IMR-90 (cell line): ENCODE measurements around the gene MOB3B. TPM values are rescaled to one million over a fixed set of nuclear protein-coding genes. Genes with fewer than 3 reads are reported as not detected.

Experiments used
- ATAC-seq: fragments of 200-7000 bp; cut with Tn5 transposase; 2 replicates; pipeline ENCODE4 v1.9.1; 2020; ENCODE audit warnings: low read depth, mild to moderate bottlenecking, moderate library complexity
- BruUV-seq: library from RNA; stranded (reverse); fragments of 400-500 nt; replicated peaks from 2 replicates; lab custom pipeline; 2021; lab: Mats Ljungman, UMichigan
- CTCF ChIA-PET: fragments of 300-600 bp; formaldehyde crosslinking; extraction: SDS; loops from one replicate; lab custom pipeline; 2021; ENCODE audit warnings: antibody characterized with exemption; lab: Yijun Ruan, JAX
- POLR2A ChIA-PET: fragments of 300-600 bp; sonication (Branson Sonifier 250); formaldehyde crosslinking; loops from one replicate; lab custom pipeline; 2022; ENCODE audit warnings: antibody characterized with exemption; ENCODE audit not compliant: unreplicated experiment; lab: Charles Lee
- DNase-seq: peaks from one replicate; pipeline ENCODE4 v3.0.0; 2013
- H2AFZ ChIP-seq: replicated peaks from 2 replicates; pipeline ENCODE3; 2013; ENCODE audit warnings: low read length, mild to moderate bottlenecking; ENCODE audit not compliant: poor library complexity
- H2AK5ac ChIP-seq: 2 replicates; pipeline ENCODE4 v1.6.1; 2013; ENCODE audit warnings: low read depth, low read length, inconsistent platforms
- H2AK9ac ChIP-seq: replicated peaks from 2 replicates; pipeline ENCODE3; 2013; ENCODE audit warnings: mild to moderate bottlenecking, low read depth, low read length, moderate library complexity; ENCODE audit not compliant: poor library complexity
- H2BK120ac ChIP-seq: 2 replicates; pipeline ENCODE4 v1.6.1; 2013; ENCODE audit warnings: low read depth, low read length, inconsistent platforms
- H2BK15ac ChIP-seq: 3 replicates; pipeline ENCODE4 v1.6.1; 2013; ENCODE audit warnings: low read depth, low read length, inconsistent platforms
- H2BK20ac ChIP-seq: 2 replicates; pipeline ENCODE4 v1.6.1; 2013; ENCODE audit warnings: low read depth, mild to moderate bottlenecking, inconsistent platforms, low read length, moderate library complexity
- H2BK5ac ChIP-seq: 2 replicates; pipeline ENCODE4 v1.6.1; 2013; ENCODE audit warnings: mild to moderate bottlenecking, low read depth, low read length, inconsistent platforms; ENCODE audit not compliant: poor library complexity, severe bottlenecking
- H3K14ac ChIP-seq: replicated peaks from 2 replicates; pipeline ENCODE4 v1.6.1; 2013; ENCODE audit warnings: low read depth, low read length, inconsistent platforms
- H3K18ac ChIP-seq: 2 replicates; pipeline ENCODE4 v1.6.1; 2013; ENCODE audit warnings: low read depth, low read length, control low read depth
- H3K23ac ChIP-seq: 2 replicates; pipeline ENCODE4 v1.6.1; 2013; ENCODE audit warnings: low read depth, low read length, inconsistent platforms
- H3K27ac ChIP-seq: 2 replicates; pipeline ENCODE4 v1.5.1; 2013; ENCODE audit warnings: mild to moderate bottlenecking, control low read depth, low read length; ENCODE audit not compliant: insufficient read depth
- H3K27me3 ChIP-seq: 2 replicates; pipeline ENCODE4 v1.6.1; 2013; ENCODE audit warnings: low read length; ENCODE audit not compliant: control insufficient read depth, insufficient read depth
- H3K36me3 ChIP-seq: 2 replicates; pipeline ENCODE4 v1.6.1; 2013; ENCODE audit warnings: low read length, mixed read lengths; ENCODE audit not compliant: control insufficient read depth, insufficient read depth
- H3K4ac ChIP-seq: 2 replicates; pipeline ENCODE4 v1.6.1; 2013; ENCODE audit warnings: low read depth, low read length, inconsistent platforms
- H3K4me1 ChIP-seq: 2 replicates; pipeline ENCODE4 v1.6.1; 2013; ENCODE audit warnings: low read length, mixed read lengths; ENCODE audit not compliant: control insufficient read depth, insufficient read depth
- H3K4me2 ChIP-seq: 2 replicates; pipeline ENCODE4 v1.6.1; 2013; ENCODE audit warnings: low read depth, mild to moderate bottlenecking, control low read depth, low read length, moderate library complexity
- H3K4me3 ChIP-seq: 2 replicates; pipeline ENCODE4 v1.5.1; 2013; ENCODE audit warnings: low read depth, mild to moderate bottlenecking, control low read depth, low read length, moderate library complexity; ENCODE audit not compliant: insufficient read depth
- H3K56ac ChIP-seq: 2 replicates; pipeline ENCODE4 v1.6.1; 2013; ENCODE audit warnings: low read length, inconsistent platforms; ENCODE audit not compliant: insufficient read depth; ENCODE audit errors: extremely low read depth
- H3K79me1 ChIP-seq, 2 experiments: 2 replicates each; pipeline ENCODE4 v1.6.1; 2013; ENCODE audit warnings: low read length in 2 of 2, inconsistent platforms in 1 of 2, low read depth in 1 of 2
- H3K9ac ChIP-seq: 2 replicates; pipeline ENCODE4 v1.6.1; 2013; ENCODE audit warnings: low read depth, low read length, control low read depth
- H3K9me1 ChIP-seq: 2 replicates; pipeline ENCODE4 v1.6.1; 2013; ENCODE audit warnings: low read length, inconsistent platforms; ENCODE audit not compliant: insufficient read depth
- H3K9me3 ChIP-seq: 2 replicates; pipeline ENCODE4 v1.6.1; 2013; ENCODE audit warnings: low read length; ENCODE audit not compliant: control insufficient read depth, insufficient read depth
- H4K20me1 ChIP-seq: 2 replicates; pipeline ENCODE4 v1.6.1; 2013; ENCODE audit warnings: low read length, inconsistent platforms; ENCODE audit not compliant: insufficient read depth
- H4K5ac ChIP-seq: 2 replicates; pipeline ENCODE4 v1.6.1; 2013; ENCODE audit warnings: mild to moderate bottlenecking, low read depth, low read length, control low read depth
- H4K8ac ChIP-seq, 2 experiments: 2 replicates each; pipeline ENCODE4 v1.6.1; 2013; ENCODE audit warnings: low read depth in 2 of 2, low read length in 2 of 2, control low read depth in 1 of 2, inconsistent platforms in 1 of 2
- H4K91ac ChIP-seq: 2 replicates; pipeline ENCODE4 v1.6.1; 2013; ENCODE audit warnings: low read depth, low read length, inconsistent platforms; ENCODE audit not compliant: insufficient read depth
- CHD1 ChIP-seq: IDR thresholded peaks from 2 replicates; pipeline ENCODE4 v1.6.1; 2012; ENCODE audit warnings: low read depth, low read length, improper control_type of control experiment
- ELK1 ChIP-seq: fragments of 150-350 bp; IDR thresholded peaks from 2 replicates; pipeline ENCODE4 v1.6.1; 2016; ENCODE audit warnings: low read depth, mild to moderate bottlenecking, low read length, moderate library complexity, borderline replicate concordance
- MAZ ChIP-seq: IDR thresholded peaks from 2 replicates; pipeline ENCODE4 v1.6.1; 2012; ENCODE audit warnings: low read depth, mild to moderate bottlenecking, low read length, improper control_type of control experiment, moderate library complexity, borderline replicate concordance
- POLR2A ChIP-seq: IDR thresholded peaks from 2 replicates; pipeline ENCODE4 v1.6.1; 2012; ENCODE audit warnings: mild to moderate bottlenecking, low read depth, low read length
- RAD21 ChIP-seq: IDR thresholded peaks from 2 replicates; pipeline ENCODE4 v1.6.1; 2012; ENCODE audit warnings: low read length, improper control_type of control experiment
- RFX5 ChIP-seq: IDR thresholded peaks from 2 replicates; pipeline ENCODE4 v1.8.0; 2012; ENCODE audit warnings: low read depth, mild to moderate bottlenecking, low read length, moderate library complexity
- USF2 ChIP-seq: fragments of 150-350 bp; IDR thresholded peaks from 2 replicates; pipeline ENCODE4 v1.6.1; 2017; ENCODE audit warnings: mild to moderate bottlenecking, antibody characterized with exemption, low read length, low read depth
- WGBS, 2 experiments: methylation state at CpG; one replicate each; pipeline versions ENCODE4 v1.1.5 to v1.1.7; 2013; ENCODE audit warnings: missing lambda C conversion rate in 2 of 2; ENCODE audit not compliant: insufficient read length in 1 of 2; ENCODE audit errors: extremely low coverage in 2 of 2; 5-methylcytosine and 5-hydroxymethylcytosine counted together
- dilution Hi-C: fragments of 300-500 bp; cut with HindIII; formaldehyde crosslinking; loops from one replicate; pipeline ENCODE4 v1.14.3; 2018; ENCODE audit warnings: low sequenced_read_pairs; ENCODE audit not compliant: unreplicated experiment
- in situ Hi-C: fragments of 300-500 bp; cut with MboI; formaldehyde crosslinking; loops from 3 replicates; pipeline ENCODE4 v1.14.3; 2019; ENCODE audit warnings: low sequenced_read_pairs, inconsistent platforms, mixed read lengths
- intact Hi-C: fragments of 100-400 bp; cut with micrococcal nuclease; formaldehyde crosslinking; loops from 2 replicates; pipeline ENCODE4 v1.10.0; 2022
- polyA plus RNA-seq, 3 experiments: library from polyadenylated mRNA; depleted of rRNA; stranded (reverse); fragments of >200 nt; gene quantifications; 2 replicates each; pipeline ENCODE4 v1.2.3, GENCODE V29; 2012; ENCODE audit warnings: low replicate concordance in 1 of 3
- total RNA-seq: library from RNA; depleted of rRNA; stranded (reverse); fragments of >200 nt; gene quantifications from 2 replicates; pipeline ENCODE4 v1.2.3, GENCODE V29; 2012

The MOB3B gene
- total and polyA plus RNA-seq, 2 of the 4 experiments (the other 2 are of a cell fraction), result under 0.01 to 0.02 TPM

GRCh38 chr9:27472195-27472594 lies 57.4 kb downstream of the MOB3B start:
- BruUV-seq, result no TSS peak
- H3K56ac ChIP-seq, result no peak overlapping the region
- intact Hi-C loops, result no loop called here

More at GRCh38 chr9:27472195-27472594, 57.4 kb downstream of the MOB3B start:
- TF ChIP-seq MAZ (no peak), RFX5 (no peak), ELK1 (no peak), POLR2A (no peak), USF2 (no peak), RAD21 (no peak), CHD1 (no peak)
- Histone ChIP-seq H2BK5ac (no peak overlapping the region), H3K4me2 (no peak overlapping the region), H4K5ac (no peak overlapping the region), H3K9me1 (no peaks in the 10 kb centered on the region), H3K4me3 (no peak overlapping the region), H4K20me1 (no peaks in the 10 kb centered on the region), H3K9me3 (no peaks in the 10 kb centered on the region), H2BK20ac (no peak overlapping the region), H3K23ac (no peak overlapping the region), H3K27me3 (no peaks in the 10 kb centered on the region), H3K27ac (no peak overlapping the region), H3K4ac (no peak overlapping the region), H4K91ac (no peak overlapping the region), H3K4me1 (no peaks in the 10 kb centered on the region), H2BK120ac (no peak overlapping the region), H2BK15ac (no peak overlapping the region), H2AFZ (no peak overlapping the region), H4K8ac (no peak overlapping the region), H2AK5ac (no peak overlapping the region), H2AK9ac (no peak overlapping the region), H3K14ac (no peak overlapping the region), H3K18ac (no peak overlapping the region), H3K9ac (no peak overlapping the region), H3K36me3 (no peaks in the 10 kb centered on the region), H3K79me1 (no peaks in the 10 kb centered on the region)
- DNase-seq (no peak), ATAC-seq (no peak)
- CTCF ChIA-PET, result no interaction called here
- in situ Hi-C loops, result no loop called here
- 83% methylated on average over 1 of the region's 5 CpGs; no CpG with 5 or more reads in 1 of the 2 experiments for WGBS, 2 experiments
- POLR2A ChIA-PET, result no interaction called here
- dilution Hi-C loops, result no loop called here
